PC-9 (cell line): ENCODE results near the gene ANTXR2.

Experiments
- CTCF ChIP-seq: fragments of 200-600 bp; sonication (generic); conservative IDR thresholded peaks from 2 replicates; pipeline ENCODE4 v1.6.1; 2017; ENCODE audit warnings: mixed run types, antibody characterized with exemption, mild to moderate bottlenecking, moderate library complexity
- EZH2 ChIP-seq: fragments of 200-600 bp; sonication (generic); IDR thresholded peaks from 2 replicates; pipeline ENCODE4 v1.8.0; 2017; ENCODE audit warnings: antibody characterized with exemption, low read depth

GRCh38 chr4:79907001-79907400 is 166.0 kb downstream of the ANTXR2 start:
- TF ChIP-seq CTCF (no peak), EZH2 (no peak)
